ENCODE data around the gene ZNF621. TPM values are rescaled to one million over a fixed set of nuclear protein-coding genes. Genes with fewer than 3 reads are reported as not detected.

Gene ZNF621
- total and polyA plus RNA-seq, 4 donors, result 3.3 to 11.5 (median 7.0) TPM

DNA sequence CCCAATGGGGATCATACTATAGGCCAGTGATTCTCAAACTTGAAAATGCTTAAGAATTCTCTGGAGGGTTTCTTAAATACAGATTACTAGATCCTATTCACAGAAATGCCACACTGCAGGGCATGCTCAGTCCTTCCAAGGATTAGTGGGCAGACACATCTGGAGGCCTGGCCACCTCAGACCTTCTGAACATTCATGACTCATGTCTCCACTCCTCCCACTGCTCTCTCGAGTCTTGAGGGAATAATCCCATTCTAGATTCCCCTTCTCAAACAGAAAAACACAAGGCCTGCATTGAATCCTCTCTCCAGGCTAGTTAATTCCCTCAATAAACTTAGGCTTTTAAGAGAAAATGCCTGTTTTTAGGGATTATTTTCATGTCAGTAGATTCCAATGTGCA lies 22.1 kb downstream of the ZNF621 start:
- Histone ChIP-seq H3K4me1 (ENCODE audit: control insufficient read depth in 4 of 4, insufficient read depth in 4 of 4, low read length in 3 of 4) (no peaks in the 10 kb centered on the region), H3K27me3 (ENCODE audit: control insufficient read depth in 4 of 4, insufficient read depth in 4 of 4, low read length in 3 of 4) (no peaks in the 10 kb centered on the region), H3K4me3 (ENCODE audit: low read depth in 1 of 3, low read length in 3 of 3) (no peak overlapping the region), H3K27ac (ENCODE audit: low read depth in 1 of 2, low read length in 2 of 2) (no peak overlapping the region), H3K36me3 (ENCODE audit: control insufficient read depth in 4 of 4, insufficient read depth in 3 of 4, low read depth in 1 of 4, low read length in 3 of 4) (no peaks in the 10 kb centered on the region), H3K9ac (ENCODE audit: low read depth in 1 of 2, low read length in 2 of 2) (no peak overlapping the region), H3K9me3 (ENCODE audit: control insufficient read depth in 4 of 4, low read length in 3 of 4) (no peaks in the 10 kb centered on the region)
- DNase-seq (ENCODE audit: low spot score), result no peak
- TF ChIP-seq GABPA (IDR thresholded peaks at IDR 0.05 in 1 of 2, conservative IDR thresholded peaks at IDR 0.05 in 1 of 2), result no peak
- no peak for TF ChIP-seq JUND (IDR thresholded peaks at IDR 0.05)
- no peak for TF ChIP-seq FOXA2 (IDR thresholded peaks at IDR 0.05)
- TF ChIP-seq EGR1 (IDR thresholded peaks at IDR 0.05; ENCODE audit: low read depth in 2 of 2), result no peak
- no peak for TF ChIP-seq TAF1 (conservative IDR thresholded peaks at IDR 0.05)
- no peak for TF ChIP-seq FOXA1 (IDR thresholded peaks at IDR 0.05)
- 86% methylated on average over 1 of the region's 1 CpG for WGBS

DNA sequence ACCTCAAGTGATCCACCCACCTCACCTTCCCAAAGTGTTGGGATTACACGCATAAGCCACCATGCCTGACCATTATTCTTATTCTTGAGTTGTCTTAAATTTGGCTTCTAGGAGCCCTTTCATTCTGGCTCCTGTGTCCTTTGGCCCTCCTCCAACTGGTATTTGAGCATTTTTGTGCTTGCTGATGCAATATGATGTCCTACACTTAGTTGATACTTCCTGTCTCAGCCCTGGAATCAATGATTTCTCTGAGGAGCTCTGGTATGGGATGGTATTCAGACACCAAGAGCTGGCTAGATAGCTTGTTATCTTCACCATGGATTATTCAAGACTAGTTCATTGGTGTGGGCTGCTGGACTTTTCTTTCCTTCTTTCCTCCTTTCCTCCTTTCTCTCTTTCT lies 25.4 kb downstream of the ZNF621 start:
- H3K27ac ChIP-seq (ENCODE audit: low read depth in 1 of 2, low read length in 2 of 2), result no peak overlapping the region
- no peak overlapping the region for H3K4me3 ChIP-seq (ENCODE audit: low read depth in 1 of 3, low read length in 3 of 3)
- no peak overlapping the region for H3K9ac ChIP-seq (ENCODE audit: low read depth in 1 of 2, low read length in 2 of 2)
- H3K4me1 ChIP-seq (ENCODE audit: control insufficient read depth in 4 of 4, insufficient read depth in 4 of 4, low read length in 3 of 4), result no peaks in the 10 kb centered on the region
- WGBS, result 100% methylated on average over 1 of the region's 1 CpG
- H3K9me3 ChIP-seq (ENCODE audit: control insufficient read depth in 4 of 4, low read length in 3 of 4), result no peaks in the 10 kb centered on the region
- no peaks in the 10 kb centered on the region for H3K27me3 ChIP-seq (ENCODE audit: control insufficient read depth in 4 of 4, insufficient read depth in 4 of 4, low read length in 3 of 4)
- no peak for DNase-seq (ENCODE audit: low spot score)
- TF ChIP-seq, protein P1, sequence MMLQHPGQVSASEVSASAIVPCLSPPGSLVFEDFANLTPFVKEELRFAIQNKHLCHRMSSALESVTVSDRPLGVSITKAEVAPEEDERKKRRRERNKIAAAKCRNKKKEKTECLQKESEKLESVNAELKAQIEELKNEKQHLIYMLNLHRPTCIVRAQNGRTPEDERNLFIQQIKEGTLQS (IDR thresholded peaks at IDR 0.05), result no peak
- TF ChIP-seq RXRA (IDR thresholded peaks at IDR 0.05) (no peak), EGR1 (IDR thresholded peaks at IDR 0.05; ENCODE audit: low read depth in 2 of 2) (no peak), RAD21 (IDR thresholded peaks at IDR 0.05) (no peak), TAF1 (conservative IDR thresholded peaks at IDR 0.05) (no peak), YY1 (IDR thresholded peaks at IDR 0.05) (no peak)
- TF ChIP-seq, protein P2, sequence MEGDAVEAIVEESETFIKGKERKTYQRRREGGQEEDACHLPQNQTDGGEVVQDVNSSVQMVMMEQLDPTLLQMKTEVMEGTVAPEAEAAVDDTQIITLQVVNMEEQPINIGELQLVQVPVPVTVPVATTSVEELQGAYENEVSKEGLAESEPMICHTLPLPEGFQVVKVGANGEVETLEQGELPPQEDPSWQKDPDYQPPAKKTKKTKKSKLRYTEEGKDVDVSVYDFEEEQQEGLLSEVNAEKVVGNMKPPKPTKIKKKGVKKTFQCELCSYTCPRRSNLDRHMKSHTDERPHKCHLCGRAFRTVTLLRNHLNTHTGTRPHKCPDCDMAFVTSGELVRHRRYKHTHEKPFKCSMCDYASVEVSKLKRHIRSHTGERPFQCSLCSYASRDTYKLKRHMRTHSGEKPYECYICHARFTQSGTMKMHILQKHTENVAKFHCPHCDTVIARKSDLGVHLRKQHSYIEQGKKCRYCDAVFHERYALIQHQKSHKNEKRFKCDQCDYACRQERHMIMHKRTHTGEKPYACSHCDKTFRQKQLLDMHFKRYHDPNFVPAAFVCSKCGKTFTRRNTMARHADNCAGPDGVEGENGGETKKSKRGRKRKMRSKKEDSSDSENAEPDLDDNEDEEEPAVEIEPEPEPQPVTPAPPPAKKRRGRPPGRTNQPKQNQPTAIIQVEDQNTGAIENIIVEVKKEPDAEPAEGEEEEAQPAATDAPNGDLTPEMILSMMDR (IDR thresholded peaks at IDR 0.05; ENCODE audit: low read depth, low read length, missing input control), result no peak
- no peaks in the 10 kb centered on the region for H3K36me3 ChIP-seq (ENCODE audit: control insufficient read depth in 4 of 4, insufficient read depth in 3 of 4, low read depth in 1 of 4, low read length in 3 of 4)

DNA sequence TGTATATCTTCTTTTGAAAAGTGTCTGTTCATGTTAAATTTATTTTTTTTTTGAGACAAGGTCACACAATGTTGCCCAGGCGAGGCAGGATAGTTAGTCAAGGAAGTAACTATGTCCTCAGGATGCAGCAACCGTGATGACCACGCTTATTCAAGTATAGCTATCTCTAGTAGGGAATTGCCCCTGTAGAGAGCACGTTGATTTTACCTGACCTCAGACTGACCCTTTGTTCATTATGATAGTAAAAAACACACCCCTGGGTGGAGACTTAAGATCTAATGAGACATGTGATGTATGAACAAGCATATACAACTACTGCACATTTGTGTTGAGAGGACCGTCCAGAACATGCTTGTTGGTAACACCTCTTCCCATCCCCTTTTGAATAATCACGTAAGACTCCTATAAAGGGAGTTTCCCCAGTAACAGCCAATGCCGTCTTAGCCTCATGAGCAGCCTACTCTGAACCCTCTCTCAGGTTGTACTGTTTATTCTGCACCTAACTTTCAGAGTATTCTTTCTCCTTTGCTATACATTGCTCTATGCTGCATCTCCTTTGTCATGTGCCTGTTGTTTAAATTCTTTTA lies 32.9 kb downstream of the ZNF621 start:
- Histone ChIP-seq H3K9me3 (ENCODE audit: control insufficient read depth in 4 of 4, low read length in 3 of 4) (no peaks in the 10 kb centered on the region), H3K27ac (ENCODE audit: low read depth in 1 of 2, low read length in 2 of 2) (no peak overlapping the region), H3K4me1 (ENCODE audit: control insufficient read depth in 4 of 4, insufficient read depth in 4 of 4, low read length in 3 of 4) (no peaks in the 10 kb centered on the region), H3K36me3 (ENCODE audit: control insufficient read depth in 4 of 4, insufficient read depth in 3 of 4, low read depth in 1 of 4, low read length in 3 of 4) (no peaks in the 10 kb centered on the region), H3K9ac (ENCODE audit: low read depth in 1 of 2, low read length in 2 of 2) (no peak overlapping the region), H3K27me3 (ENCODE audit: control insufficient read depth in 4 of 4, insufficient read depth in 4 of 4, low read length in 3 of 4) (no peaks in the 10 kb centered on the region), H3K4me3 (ENCODE audit: low read depth in 1 of 3, low read length in 3 of 3) (no peak overlapping the region)
- 74% methylated on average over 7 of the region's 7 CpGs for WGBS
- no peak for DNase-seq (ENCODE audit: low spot score)
- TF ChIP-seq FOXA2 (IDR thresholded peaks at IDR 0.05) (no peak), HNF4A (conservative IDR thresholded peaks at IDR 0.05) (no peak), GABPA (IDR thresholded peaks at IDR 0.05 in 1 of 2, conservative IDR thresholded peaks at IDR 0.05 in 1 of 2) (no peak), RAD21 (IDR thresholded peaks at IDR 0.05) (no peak), NR2F2 (IDR thresholded peaks at IDR 0.05) (no peak), HNF4G (IDR thresholded peaks at IDR 0.05) (no peak), SP1 (IDR thresholded peaks at IDR 0.05) (no peak), TAF1 (conservative IDR thresholded peaks at IDR 0.05) (no peak), RXRA (IDR thresholded peaks at IDR 0.05) (no peak), YY1 (IDR thresholded peaks at IDR 0.05) (no peak), EGR1 (IDR thresholded peaks at IDR 0.05; ENCODE audit: low read depth in 2 of 2) (no peak)
- TF ChIP-seq, protein P3, sequence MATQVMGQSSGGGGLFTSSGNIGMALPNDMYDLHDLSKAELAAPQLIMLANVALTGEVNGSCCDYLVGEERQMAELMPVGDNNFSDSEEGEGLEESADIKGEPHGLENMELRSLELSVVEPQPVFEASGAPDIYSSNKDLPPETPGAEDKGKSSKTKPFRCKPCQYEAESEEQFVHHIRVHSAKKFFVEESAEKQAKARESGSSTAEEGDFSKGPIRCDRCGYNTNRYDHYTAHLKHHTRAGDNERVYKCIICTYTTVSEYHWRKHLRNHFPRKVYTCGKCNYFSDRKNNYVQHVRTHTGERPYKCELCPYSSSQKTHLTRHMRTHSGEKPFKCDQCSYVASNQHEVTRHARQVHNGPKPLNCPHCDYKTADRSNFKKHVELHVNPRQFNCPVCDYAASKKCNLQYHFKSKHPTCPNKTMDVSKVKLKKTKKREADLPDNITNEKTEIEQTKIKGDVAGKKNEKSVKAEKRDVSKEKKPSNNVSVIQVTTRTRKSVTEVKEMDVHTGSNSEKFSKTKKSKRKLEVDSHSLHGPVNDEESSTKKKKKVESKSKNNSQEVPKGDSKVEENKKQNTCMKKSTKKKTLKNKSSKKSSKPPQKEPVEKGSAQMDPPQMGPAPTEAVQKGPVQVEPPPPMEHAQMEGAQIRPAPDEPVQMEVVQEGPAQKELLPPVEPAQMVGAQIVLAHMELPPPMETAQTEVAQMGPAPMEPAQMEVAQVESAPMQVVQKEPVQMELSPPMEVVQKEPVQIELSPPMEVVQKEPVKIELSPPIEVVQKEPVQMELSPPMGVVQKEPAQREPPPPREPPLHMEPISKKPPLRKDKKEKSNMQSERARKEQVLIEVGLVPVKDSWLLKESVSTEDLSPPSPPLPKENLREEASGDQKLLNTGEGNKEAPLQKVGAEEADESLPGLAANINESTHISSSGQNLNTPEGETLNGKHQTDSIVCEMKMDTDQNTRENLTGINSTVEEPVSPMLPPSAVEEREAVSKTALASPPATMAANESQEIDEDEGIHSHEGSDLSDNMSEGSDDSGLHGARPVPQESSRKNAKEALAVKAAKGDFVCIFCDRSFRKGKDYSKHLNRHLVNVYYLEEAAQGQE (IDR thresholded peaks at IDR 0.05), result no peak
- TF ChIP-seq, protein P4, sequence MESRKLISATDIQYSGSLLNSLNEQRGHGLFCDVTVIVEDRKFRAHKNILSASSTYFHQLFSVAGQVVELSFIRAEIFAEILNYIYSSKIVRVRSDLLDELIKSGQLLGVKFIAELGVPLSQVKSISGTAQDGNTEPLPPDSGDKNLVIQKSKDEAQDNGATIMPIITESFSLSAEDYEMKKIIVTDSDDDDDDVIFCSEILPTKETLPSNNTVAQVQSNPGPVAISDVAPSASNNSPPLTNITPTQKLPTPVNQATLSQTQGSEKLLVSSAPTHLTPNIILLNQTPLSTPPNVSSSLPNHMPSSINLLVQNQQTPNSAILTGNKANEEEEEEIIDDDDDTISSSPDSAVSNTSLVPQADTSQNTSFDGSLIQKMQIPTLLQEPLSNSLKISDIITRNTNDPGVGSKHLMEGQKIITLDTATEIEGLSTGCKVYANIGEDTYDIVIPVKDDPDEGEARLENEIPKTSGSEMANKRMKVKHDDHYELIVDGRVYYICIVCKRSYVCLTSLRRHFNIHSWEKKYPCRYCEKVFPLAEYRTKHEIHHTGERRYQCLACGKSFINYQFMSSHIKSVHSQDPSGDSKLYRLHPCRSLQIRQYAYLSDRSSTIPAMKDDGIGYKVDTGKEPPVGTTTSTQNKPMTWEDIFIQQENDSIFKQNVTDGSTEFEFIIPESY (IDR thresholded peaks at IDR 0.05), result no peak
- TF ChIP-seq, protein P1 (IDR thresholded peaks at IDR 0.05), result no peak
- TF ChIP-seq, protein P2 (IDR thresholded peaks at IDR 0.05; ENCODE audit: low read depth, low read length, missing input control), result no peak
